Measurements from ENCODE around the gene PERM1. TPM values are rescaled to one million over a fixed set of nuclear protein-coding genes. Genes with fewer than 3 reads are reported as not detected.
A peak's percentile ranks its signal among the peaks of the same experiment; 100 is the strongest.

PERM1 gene
- total and polyA plus RNA-seq, 9 of the 15 experiments (the other 6 are each of a cell fraction or from before 2014, with no cell fraction given), result not detected

DNA sequence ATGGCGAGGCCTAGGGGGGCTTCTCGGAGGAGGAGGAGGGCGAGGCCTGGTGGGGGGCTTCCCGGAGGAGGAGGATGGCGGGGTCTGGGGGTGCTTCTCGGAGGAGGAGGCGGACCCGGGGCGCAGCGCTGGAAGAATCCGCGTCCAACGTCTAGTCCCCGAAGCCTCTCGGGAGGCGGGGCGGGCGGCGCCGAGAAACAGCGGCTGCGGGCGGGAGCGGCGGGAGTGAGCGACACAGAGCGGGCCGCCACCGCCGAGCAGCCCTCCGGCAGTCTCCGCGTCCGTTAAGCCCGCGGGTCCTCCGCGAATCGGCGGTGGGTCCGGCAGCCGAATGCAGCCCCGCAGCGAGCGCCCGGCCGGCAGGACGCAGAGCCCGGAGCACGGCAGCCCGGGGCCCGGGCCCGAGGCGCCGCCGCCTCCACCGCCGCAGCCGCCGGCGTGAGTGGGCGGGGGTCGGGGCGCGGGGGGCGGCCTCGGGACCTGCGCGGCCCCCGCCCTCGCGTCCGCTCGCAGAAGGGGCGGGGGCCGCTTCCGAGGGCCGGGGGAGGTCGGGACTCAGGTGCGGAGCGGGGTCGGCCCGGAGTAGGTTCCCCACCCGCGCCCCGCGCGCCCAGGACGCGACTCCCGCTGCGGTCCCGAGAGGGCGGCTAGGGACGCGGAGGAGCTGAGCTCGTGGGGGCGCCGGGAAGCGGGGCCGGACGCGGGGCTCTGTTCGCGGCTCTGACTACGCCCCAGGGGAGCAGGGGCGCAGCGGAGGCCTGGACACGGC is 21.3 kb downstream of the PERM1 start, which contains the start of gene KLHL17 (continued):
- TF ChIP-seq, protein P1, sequence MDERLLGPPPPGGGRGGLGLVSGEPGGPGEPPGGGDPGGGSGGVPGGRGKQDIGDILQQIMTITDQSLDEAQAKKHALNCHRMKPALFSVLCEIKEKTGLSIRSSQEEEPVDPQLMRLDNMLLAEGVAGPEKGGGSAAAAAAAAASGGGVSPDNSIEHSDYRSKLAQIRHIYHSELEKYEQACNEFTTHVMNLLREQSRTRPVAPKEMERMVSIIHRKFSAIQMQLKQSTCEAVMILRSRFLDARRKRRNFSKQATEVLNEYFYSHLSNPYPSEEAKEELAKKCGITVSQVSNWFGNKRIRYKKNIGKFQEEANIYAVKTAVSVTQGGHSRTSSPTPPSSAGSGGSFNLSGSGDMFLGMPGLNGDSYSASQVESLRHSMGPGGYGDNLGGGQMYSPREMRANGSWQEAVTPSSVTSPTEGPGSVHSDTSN (CRISPR knock-in tag; IDR thresholded peaks at IDR 0.05; ENCODE audit: low read depth), result 0 out of 2 replicates have a peak, but pooled peaks have one; percentile 23
- TF ChIP-seq, protein P1 (tag; conservative IDR thresholded peaks at IDR 0.05; ENCODE audit: low read depth), result no peak
- TF ChIP-seq, protein P2, sequence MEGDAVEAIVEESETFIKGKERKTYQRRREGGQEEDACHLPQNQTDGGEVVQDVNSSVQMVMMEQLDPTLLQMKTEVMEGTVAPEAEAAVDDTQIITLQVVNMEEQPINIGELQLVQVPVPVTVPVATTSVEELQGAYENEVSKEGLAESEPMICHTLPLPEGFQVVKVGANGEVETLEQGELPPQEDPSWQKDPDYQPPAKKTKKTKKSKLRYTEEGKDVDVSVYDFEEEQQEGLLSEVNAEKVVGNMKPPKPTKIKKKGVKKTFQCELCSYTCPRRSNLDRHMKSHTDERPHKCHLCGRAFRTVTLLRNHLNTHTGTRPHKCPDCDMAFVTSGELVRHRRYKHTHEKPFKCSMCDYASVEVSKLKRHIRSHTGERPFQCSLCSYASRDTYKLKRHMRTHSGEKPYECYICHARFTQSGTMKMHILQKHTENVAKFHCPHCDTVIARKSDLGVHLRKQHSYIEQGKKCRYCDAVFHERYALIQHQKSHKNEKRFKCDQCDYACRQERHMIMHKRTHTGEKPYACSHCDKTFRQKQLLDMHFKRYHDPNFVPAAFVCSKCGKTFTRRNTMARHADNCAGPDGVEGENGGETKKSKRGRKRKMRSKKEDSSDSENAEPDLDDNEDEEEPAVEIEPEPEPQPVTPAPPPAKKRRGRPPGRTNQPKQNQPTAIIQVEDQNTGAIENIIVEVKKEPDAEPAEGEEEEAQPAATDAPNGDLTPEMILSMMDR (IDR thresholded peaks at IDR 0.05 in 2 of 3, conservative IDR thresholded peaks at IDR 0.05 in 1 of 3; ENCODE audit: insufficient read depth in 2 of 3, low read depth in 1 of 3, low read length in 3 of 3), result no peak
- TF ChIP-seq GABPB1 (CRISPR knock-in tag; IDR thresholded peaks at IDR 0.05) (peak; percentile 48; the same call in 1 of the 2 replicates), SIN3A (IDR thresholded peaks at IDR 0.05; ENCODE audit: borderline replicate concordance in 2 of 2, control insufficient read depth in 1 of 2, low read depth in 2 of 2, low read length in 2 of 2) (peak in 1 of 2 experiments; percentile 43; a peak in 1 of 4 replicates), TAF1 (IDR thresholded peaks at IDR 0.05; ENCODE audit: control insufficient read depth, extremely low read depth, insufficient read depth, low read length, severe bottlenecking) (no peak), ZZZ3 (IDR thresholded peaks at IDR 0.05) (no peak), CBX8 (IDR thresholded peaks at IDR 0.05; ENCODE audit: borderline replicate concordance, extremely low read depth, low read depth, low read length, poor library complexity, severe bottlenecking) (no peak), CSDE1 (IDR thresholded peaks at IDR 0.05) (no peak), ZSCAN29 (IDR thresholded peaks at IDR 0.05) (peak; percentile 88), KHSRP (IDR thresholded peaks at IDR 0.05) (no peak), ZNF764 (CRISPR knock-in tag; IDR thresholded peaks at IDR 0.05; ENCODE audit: low read depth) (no peak), ZNF561 (CRISPR knock-in tag; conservative IDR thresholded peaks at IDR 0.05) (no peak), FOSL1 (tag; conservative IDR thresholded peaks at IDR 0.05) (no peak), MCM7 (IDR thresholded peaks at IDR 0.05) (no peak), IFI16 (CRISPR knock-in tag; IDR thresholded peaks at IDR 0.05) (no peak), KLF13 (tag; IDR thresholded peaks at IDR 0.05; ENCODE audit: borderline replicate concordance, low read depth) (no peak)
- TF ChIP-seq, protein P3, sequence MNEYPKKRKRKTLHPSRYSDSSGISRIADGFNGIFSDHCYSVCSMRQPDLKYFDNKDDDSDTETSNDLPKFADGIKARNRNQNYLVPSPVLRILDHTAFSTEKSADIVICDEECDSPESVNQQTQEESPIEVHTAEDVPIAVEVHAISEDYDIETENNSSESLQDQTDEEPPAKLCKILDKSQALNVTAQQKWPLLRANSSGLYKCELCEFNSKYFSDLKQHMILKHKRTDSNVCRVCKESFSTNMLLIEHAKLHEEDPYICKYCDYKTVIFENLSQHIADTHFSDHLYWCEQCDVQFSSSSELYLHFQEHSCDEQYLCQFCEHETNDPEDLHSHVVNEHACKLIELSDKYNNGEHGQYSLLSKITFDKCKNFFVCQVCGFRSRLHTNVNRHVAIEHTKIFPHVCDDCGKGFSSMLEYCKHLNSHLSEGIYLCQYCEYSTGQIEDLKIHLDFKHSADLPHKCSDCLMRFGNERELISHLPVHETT (CRISPR knock-in tag; conservative IDR thresholded peaks at IDR 0.05 in 1 of 2, IDR thresholded peaks at IDR 0.05 in 1 of 2), result 0 out of 4 replicates have a peak, but pooled peaks of 1 of the 2 experiments have one; percentile 27
- TF ChIP-seq, protein P4, sequence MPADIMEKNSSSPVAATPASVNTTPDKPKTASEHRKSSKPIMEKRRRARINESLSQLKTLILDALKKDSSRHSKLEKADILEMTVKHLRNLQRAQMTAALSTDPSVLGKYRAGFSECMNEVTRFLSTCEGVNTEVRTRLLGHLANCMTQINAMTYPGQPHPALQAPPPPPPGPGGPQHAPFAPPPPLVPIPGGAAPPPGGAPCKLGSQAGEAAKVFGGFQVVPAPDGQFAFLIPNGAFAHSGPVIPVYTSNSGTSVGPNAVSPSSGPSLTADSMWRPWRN (IDR thresholded peaks at IDR 0.05; ENCODE audit: low read depth), result no peak

Data from K562 (cell line).